Measurements from ENCODE around the gene FUZ.

The FUZ gene

DNA sequence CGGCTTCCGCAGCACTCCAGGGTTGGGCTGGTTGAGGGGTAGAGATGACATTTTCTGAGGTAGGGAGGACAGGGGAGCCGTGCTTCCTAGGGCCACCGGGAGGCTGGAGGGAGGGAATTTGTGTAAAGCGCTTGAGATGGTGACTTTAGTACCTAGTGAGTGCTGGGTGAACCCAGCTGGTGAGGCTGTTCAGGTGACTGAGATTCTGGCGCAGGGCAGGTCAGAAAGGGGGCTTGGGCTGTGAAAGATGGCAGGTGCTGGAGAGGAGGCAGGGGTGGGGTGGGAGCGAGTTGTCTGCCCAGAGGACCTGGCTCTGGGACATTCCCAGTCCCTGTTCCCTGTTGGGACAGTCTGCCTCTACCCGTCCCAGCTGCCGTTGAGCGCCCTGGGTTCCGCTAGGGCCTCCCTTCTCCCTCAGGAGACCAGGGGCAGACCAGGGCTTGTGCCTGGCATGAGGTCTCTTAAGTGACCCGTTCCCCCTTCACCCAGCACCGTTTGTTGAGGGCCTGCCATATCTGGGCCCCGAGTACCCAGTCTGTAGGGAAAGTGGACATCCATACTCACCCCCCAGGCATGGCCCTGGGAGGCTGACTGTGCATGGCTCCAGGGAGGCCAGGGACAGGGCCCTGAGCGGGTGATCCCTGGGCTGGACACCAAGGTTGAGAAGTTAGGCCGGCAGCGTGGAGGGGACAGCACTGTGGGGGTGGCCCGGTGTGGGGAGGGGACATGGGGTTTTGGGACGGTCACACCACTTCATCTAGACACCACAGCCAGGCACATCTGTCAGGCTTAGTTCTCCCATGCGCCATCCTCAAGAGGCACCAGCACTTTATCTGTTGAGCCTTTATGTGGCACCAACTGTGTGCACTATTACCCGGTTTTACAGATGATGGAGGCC is 42.8 kb upstream of the FUZ start:
- H3K27ac Mint-ChIP-seq, result peak overlapping the region in 1 of 2 donors; percentile 73
- peaks cover 16 to 17% of the 10 kb centered on the region in 2 donors for H3K4me1 Mint-ChIP-seq (ENCODE audit: low read depth in 2 of 2)
- ATAC-seq (replicated peaks) (no peak), DNase-seq (no peak)
- H3K27me3 Mint-ChIP-seq, result no peaks in the 10 kb centered on the region
- no peak overlapping the region for H3K4me3 Mint-ChIP-seq
- H3K36me3 Mint-ChIP-seq (ENCODE audit: insufficient read depth), result peaks cover 35% of the 10 kb centered on the region
- H3K9me3 Mint-ChIP-seq, result no peaks in the 10 kb centered on the region

DNA sequence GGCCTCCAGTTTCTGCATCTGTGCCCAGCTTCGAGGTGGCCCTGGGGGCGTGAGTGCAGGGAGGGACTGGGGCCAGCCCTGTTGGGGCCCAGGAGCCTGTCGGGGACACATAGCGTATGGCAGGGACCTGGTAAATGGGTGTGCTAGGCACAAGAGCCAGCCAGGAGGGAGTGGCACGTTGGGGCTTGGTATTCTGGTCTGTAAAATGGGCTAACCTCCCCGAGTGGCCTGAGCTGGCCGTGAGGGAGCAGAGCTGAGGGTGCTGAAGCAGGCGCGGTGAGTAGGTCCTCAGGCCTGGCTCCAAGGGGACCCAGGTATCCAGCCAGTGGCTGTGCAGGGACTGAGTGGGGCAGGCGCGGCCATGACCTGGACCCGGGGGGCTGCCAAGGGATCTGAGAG is 42.2 kb upstream of the FUZ start:
- Mint-ChIP-seq H3K4me1 (ENCODE audit: low read depth in 2 of 2) (peaks cover 16 to 19% of the 10 kb centered on the region in 2 donors), H3K36me3 (ENCODE audit: insufficient read depth) (peaks cover 35% of the 10 kb centered on the region), H3K4me3 (no peak overlapping the region), H3K27me3 (no peaks in the 10 kb centered on the region), H3K9me3 (no peaks in the 10 kb centered on the region), H3K27ac (peak overlapping the region in 1 of 2 donors; percentile 73)
- DNase-seq (no peak), ATAC-seq (replicated peaks) (no peak)

DNA sequence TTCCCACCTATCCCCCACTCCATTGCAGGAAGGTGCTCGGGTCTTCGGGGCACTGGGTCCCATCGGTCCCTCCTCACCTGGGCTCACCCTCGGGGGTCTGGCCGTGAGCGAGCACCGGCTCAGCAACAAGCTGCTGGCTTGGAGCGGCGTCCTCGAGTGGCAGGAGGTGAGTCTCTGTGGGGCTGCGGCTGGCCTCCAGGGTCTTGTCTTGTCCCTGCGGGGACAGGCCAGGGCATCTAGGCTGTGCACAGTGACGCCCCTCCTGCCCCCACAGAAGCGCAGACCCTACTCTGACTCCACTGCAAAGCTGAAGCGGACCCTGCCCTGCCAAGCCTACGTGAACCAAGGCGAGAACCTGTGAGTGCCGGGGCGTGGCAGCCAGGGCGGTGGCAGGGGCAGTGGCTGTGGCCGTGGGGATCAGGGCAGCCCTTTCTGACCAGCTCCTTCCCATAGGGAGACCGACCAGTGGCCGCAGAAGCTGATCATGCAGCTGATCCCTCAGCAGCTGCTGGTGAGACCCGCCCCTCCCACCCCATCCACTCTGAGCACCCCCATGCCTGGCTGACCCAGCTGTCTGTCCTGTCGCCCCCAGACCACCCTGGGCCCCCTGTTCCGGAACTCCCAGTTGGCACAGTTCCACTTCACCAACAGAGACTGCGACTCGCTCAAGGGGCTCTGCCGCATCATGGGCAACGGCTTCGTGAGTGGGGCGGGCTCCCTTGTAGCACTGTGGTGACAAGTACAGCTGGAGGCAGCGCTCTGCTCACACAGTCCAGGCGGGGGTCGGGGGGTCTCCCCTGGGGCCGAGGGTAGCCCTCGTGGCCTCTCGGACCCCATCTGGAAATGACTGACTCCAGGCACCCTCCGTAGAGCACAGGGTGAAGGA is 41.5 kb upstream of the FUZ start:
- no peak overlapping the region for H3K4me3 Mint-ChIP-seq
- ATAC-seq (replicated peaks), result no peak
- no peak for DNase-seq
- H3K27ac Mint-ChIP-seq, result peak overlapping the region in 1 of 2 donors; percentile 73
- H3K36me3 Mint-ChIP-seq (ENCODE audit: insufficient read depth), result peaks cover 32% of the 10 kb centered on the region
- peaks cover 22 to 23% of the 10 kb centered on the region in 2 donors for H3K4me1 Mint-ChIP-seq (ENCODE audit: low read depth in 2 of 2)
- H3K27me3 Mint-ChIP-seq, result no peaks in the 10 kb centered on the region
- H3K9me3 Mint-ChIP-seq, result no peaks in the 10 kb centered on the region

DNA sequence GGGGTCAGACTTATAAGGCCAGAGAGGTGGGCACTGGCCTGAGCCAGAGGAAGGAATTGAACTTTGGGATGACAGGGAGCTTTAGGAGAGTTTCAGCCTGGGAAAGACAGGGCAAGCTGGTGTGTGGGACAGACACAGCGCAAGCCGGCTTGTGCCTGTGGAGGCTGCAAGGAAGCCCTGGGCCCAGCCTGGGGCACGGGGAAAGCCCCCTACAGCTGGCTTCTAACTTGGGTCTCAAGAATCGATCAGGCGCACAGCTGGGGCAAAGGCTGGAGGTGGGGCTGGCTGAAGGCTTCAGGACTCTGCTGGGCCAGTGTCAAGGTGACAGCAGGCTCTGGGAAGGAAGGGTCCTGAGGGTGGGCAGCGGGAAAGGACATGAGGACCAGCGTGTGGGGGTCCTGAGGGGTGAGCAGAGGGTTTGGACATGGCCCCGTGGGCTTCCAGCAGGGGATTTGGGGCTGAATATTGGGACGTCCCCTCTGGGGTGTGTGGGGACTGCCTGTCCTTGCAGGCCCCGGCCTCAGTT is 40.8 kb upstream of the FUZ start:
- H3K4me3 Mint-ChIP-seq, result no peak overlapping the region
- peaks cover 27% of the 10 kb centered on the region in 2 donors for H3K4me1 Mint-ChIP-seq (ENCODE audit: low read depth in 2 of 2)
- DNase-seq (no peak), ATAC-seq (replicated peaks) (no peak)
- peaks cover 30% of the 10 kb centered on the region for H3K36me3 Mint-ChIP-seq (ENCODE audit: insufficient read depth)
- no peaks in the 10 kb centered on the region for H3K9me3 Mint-ChIP-seq
- H3K27ac Mint-ChIP-seq, result peak overlapping the region in 1 of 2 donors; percentile 12
- no peaks in the 10 kb centered on the region for H3K27me3 Mint-ChIP-seq

DNA sequence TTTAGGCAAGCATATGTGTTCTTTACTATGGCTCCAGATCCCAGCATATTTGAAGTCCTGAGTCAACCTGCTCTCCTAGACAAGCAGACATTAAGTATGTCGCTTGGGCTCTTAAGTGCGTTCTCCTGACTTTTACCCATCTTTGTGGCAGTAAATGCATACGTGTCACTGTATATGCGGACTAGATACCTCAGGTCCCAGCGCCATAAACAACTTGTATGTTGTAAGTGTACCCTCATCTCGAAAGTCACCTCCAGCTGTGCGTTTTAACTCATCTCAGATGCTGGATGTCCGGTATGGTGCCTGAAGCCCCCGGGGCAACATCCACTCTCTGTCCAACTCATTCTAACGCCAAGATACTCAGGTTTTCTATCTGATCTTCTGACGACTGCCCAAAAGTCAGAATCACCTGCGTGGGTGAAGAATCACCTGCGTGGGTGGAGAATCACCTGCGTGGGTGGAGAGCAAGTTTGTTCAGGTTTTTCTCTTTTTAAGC is 39.6 kb upstream of the FUZ start:
- H3K9me3 Mint-ChIP-seq, result no peaks in the 10 kb centered on the region
- peak overlapping the region; percentile 78 to 83 for H3K4me3 Mint-ChIP-seq
- DNase-seq, result no peak
- H3K27ac Mint-ChIP-seq, result peak overlapping the region; percentile 55 to 56
- peaks cover 22% of the 10 kb centered on the region for H3K36me3 Mint-ChIP-seq (ENCODE audit: insufficient read depth)
- no peak for ATAC-seq (replicated peaks)
- peaks cover 34 to 38% of the 10 kb centered on the region in 2 donors for H3K4me1 Mint-ChIP-seq (ENCODE audit: low read depth in 2 of 2)
- H3K27me3 Mint-ChIP-seq, result no peaks in the 10 kb centered on the region

DNA sequence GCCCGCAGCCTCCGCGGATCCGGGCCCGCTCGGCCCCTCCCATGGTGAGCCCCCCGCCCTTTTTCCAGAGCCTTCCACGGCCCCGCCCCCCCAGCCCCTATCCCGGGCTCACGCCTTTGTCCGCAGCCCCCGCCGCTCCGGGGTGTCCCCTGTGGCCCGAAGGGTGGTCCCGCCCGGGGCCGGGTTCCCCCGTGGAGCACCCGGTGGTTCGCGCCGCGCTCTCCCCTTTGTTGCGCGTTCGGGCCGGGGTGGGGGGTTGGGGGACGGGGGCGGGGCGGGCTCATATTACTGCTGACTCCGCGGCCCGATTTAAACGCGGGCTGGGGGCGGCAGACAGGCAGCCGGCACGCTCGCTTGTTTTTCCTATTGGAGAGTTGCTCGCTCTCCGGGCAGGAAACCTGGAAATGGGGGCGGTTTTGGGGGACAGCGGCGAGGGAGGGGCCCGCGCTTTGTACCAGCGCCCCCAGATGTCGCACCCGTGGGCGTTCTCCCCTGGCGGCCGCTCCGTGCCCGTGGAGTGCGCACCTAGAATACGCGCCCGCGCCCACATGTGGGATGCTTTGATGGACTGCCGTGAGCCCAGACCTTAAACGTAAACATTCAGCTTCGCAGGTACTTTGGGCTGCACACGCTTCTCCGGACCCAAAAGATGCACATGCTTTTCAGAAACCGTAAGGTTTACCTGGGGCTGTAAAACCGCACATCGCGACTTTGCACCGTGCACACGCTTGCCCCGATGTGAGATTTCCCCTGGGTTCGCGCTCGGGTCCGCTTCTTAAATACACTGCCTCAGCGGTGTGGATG is 38.6 kb upstream of the FUZ start:
- DNase-seq, result no peak
- Mint-ChIP-seq H3K27ac (peak overlapping the region in 1 of 2 donors; percentile 55), H3K4me1 (ENCODE audit: low read depth in 2 of 2) (peaks cover 34 to 38% of the 10 kb centered on the region in 2 donors), H3K27me3 (no peaks in the 10 kb centered on the region), H3K4me3 (peak overlapping the region; percentile 78 to 83), H3K36me3 (ENCODE audit: insufficient read depth) (peaks cover 19% of the 10 kb centered on the region), H3K9me3 (no peaks in the 10 kb centered on the region)
- no peak for ATAC-seq (replicated peaks)

DNA sequence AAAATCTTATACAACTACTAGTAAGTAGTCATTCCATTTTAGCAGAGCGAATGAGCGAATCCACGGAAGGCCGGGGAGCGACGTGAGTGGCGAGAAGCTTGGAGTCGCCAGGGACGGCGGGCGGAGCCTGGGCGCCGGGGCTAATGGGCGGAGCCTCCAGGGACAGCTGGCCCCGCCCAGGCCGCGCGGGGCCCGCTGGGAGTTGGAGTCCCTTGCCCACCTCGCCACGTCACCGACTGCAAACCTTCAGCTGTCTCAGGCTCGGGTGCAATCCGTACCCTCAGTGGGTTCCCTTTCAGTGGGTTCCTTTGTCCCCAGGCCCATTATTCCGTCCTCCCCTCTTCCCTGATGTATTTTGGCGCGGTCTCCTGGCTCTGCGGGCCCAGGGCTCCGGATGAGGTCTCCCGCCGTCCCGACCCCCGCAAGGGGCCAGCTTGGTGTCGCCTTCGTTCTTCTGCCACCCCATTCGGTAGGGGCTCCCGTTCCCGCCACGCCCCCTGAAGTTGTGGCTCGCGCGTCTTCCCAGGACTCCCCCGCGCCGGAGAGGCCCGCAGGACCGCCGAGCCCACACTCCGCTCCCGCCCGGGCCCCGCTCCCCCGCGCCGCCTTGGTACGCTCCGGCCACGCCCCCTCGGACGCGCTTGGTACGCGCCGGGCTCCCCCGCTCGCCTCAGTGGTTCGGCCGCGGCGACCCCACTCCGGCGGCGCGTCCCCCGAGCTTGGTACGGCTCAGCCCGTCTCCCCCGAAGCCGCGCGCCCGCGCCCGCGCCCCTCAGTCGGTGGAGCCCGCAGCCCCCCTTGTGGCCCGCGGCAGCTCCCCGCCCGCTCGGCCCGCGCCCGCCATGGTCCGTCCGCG is 37.6 kb upstream of the FUZ start, which contains the start of gene PTOV1:
PTOV1 (plus strand) TSS at position 673 of the 856 bp plus-strand sequence.
- Mint-ChIP-seq H3K27ac (peak within 1 kb of the TSS; percentile 94 to 96), H3K4me3 (peak within 1 kb of the TSS; percentile 87 to 89), H3K4me1 (ENCODE audit: low read depth in 2 of 2) (peaks cover 34 to 38% of the 10 kb centered on the region in 2 donors), H3K36me3 (ENCODE audit: insufficient read depth) (peaks cover 17% of the 10 kb centered on the region), H3K27me3 (no peaks in the 10 kb centered on the region), H3K9me3 (no peaks in the 10 kb centered on the region)
- DNase-seq (peak; percentile 88 to 91 (median 89)), ATAC-seq (replicated peaks) (peak; percentile 86)

DNA sequence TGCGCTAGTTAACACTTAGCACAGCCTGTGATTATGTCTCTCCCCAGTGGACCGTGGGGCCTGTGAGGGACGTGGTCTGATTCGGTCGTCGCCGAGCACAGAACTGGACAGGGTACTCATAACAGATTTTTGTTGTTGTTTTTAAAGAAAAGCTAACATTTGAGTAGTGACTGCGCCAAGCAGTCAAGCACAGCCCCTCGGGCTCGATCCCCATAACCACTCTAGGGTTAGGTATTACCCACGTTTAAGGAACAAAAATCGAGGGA is 37.1 kb upstream of the FUZ start:
- ATAC-seq (replicated peaks) (no peak), DNase-seq (no peak)
- H3K4me3 Mint-ChIP-seq, result peak overlapping the region; percentile 87 to 89
- H3K36me3 Mint-ChIP-seq (ENCODE audit: insufficient read depth), result peaks cover 12% of the 10 kb centered on the region
- H3K4me1 Mint-ChIP-seq (ENCODE audit: low read depth in 2 of 2), result peaks cover 34 to 35% of the 10 kb centered on the region in 2 donors
- H3K9me3 Mint-ChIP-seq, result no peaks in the 10 kb centered on the region
- H3K27ac Mint-ChIP-seq, result peak overlapping the region; percentile 94 to 96
- H3K27me3 Mint-ChIP-seq, result no peaks in the 10 kb centered on the region

DNA sequence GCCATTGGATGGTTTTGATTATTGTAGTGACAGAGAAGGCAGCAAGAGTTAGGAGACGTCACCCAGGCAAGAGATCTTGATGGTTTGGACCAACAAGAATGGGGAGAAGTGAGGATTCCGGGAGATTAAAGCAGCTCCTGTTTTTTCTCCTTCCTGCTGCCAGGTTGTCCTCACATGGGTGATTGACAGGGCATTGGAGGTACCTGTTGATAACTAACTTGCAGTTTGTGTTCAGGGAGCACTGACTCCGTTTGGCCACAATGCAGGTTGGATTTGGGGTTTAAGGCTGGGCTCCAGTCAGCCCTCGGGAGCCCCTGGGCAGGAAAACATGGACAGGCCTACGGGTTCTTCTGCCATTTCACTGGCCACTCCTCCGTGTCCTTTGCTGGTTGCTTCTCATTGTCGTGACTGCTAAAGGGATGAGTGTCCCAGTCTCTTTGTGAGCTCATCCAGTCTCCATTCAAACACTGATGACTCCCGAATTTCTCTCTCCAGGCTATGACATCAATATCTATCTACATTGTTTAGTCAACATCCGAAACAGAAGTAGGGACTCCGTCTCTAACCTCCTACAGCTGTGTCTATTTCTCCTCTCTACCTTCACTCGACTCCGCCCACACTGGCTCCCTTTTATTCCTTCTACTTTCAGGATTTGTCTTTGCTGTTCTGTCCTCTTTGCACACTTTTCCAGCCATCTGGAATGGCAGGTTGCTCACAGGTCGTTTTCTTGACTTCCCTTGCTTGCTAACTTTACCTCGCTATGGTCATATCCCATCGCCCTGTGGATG is 36.5 kb upstream of the FUZ start:
- no peak for DNase-seq
- Mint-ChIP-seq H3K4me3 (peak overlapping the region; percentile 87 to 89), H3K4me1 (ENCODE audit: low read depth in 2 of 2) (peaks cover 34 to 35% of the 10 kb centered on the region in 2 donors), H3K9me3 (no peaks in the 10 kb centered on the region), H3K36me3 (ENCODE audit: insufficient read depth) (peaks cover 10% of the 10 kb centered on the region), H3K27me3 (no peaks in the 10 kb centered on the region), H3K27ac (peak overlapping the region; percentile 94 to 96)
- no peak for ATAC-seq (replicated peaks)

DNA sequence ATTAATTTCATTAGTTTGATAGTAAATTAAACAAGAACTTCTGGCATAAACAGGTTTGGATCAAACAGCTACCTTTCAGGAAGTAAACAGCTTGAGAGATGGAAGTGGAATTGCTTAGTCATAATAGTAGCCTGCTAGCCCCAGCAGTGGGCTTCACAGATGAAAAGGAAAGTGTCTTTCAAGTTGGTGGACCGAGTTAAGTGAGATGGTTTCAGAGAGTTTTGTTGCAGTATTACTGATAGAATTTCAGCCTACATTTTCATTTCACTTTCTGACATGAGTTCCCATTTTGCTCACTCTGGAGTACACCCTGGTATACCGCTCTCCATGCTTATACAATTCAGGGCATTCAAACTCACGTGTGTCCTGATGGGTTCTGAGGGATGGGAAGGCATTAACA is 35.8 kb upstream of the FUZ start:
- H3K9me3 Mint-ChIP-seq, result no peaks in the 10 kb centered on the region
- no peaks in the 10 kb centered on the region for H3K27me3 Mint-ChIP-seq
- H3K4me1 Mint-ChIP-seq (ENCODE audit: low read depth in 2 of 2), result peaks cover 32 to 33% of the 10 kb centered on the region in 2 donors
- ATAC-seq (replicated peaks) (no peak), DNase-seq (no peak)
- no peak overlapping the region for H3K27ac Mint-ChIP-seq
- peaks cover 10% of the 10 kb centered on the region for H3K36me3 Mint-ChIP-seq (ENCODE audit: insufficient read depth)
- peak overlapping the region; percentile 34 to 49 for H3K4me3 Mint-ChIP-seq

DNA sequence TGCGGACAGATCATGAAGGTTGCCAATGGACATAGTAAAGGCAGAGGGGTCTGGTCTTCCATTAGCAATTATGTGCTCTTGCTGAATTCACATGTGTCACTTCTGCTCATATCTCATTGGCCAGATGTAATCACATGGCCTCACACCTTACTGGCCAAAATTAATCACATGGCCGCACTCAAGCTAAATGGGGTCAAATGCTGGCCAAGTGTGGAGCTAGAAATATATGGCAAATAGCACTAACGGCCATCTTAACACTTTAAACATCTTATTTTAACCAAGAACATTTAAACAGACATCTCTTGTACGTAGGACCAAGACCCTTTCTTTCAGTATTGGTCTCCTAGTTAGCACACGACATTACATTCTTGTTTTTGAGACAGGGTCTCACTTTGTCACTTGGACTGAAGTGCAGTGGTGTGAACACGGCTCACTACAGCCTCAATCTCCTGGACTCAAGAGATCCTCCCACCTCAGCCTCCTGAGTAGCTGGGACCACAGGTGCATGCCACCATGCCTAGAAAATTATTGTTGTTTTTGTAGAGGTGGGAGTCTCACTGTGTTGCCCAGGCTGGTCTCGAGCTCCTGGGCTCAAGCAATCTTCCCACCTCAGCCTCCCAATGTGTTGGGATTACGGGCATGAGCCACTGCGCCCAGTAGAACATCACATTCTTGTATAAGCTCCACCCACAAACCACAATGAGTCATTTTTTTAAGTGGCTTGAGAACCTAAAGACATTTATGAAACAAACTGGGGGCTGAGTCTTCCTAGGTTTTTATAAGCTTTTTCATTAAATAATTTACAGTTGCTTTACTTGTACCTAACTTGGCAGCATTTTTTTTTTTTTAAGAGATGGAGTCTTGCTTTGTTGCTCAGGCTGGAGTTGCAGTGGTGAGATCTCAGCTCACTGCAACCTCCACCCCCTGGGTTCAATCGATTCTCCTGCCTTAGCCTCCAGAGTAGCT is 34.9 kb upstream of the FUZ start:
- H3K4me3 Mint-ChIP-seq, result peak overlapping the region in 1 of 2 donors; percentile 31
- peaks cover 10% of the 10 kb centered on the region for H3K36me3 Mint-ChIP-seq (ENCODE audit: insufficient read depth)
- no peaks in the 10 kb centered on the region for H3K9me3 Mint-ChIP-seq
- no peak for DNase-seq
- no peaks in the 10 kb centered on the region for H3K27me3 Mint-ChIP-seq
- no peak overlapping the region for H3K27ac Mint-ChIP-seq
- H3K4me1 Mint-ChIP-seq (ENCODE audit: low read depth in 2 of 2), result peaks cover 28 to 30% of the 10 kb centered on the region in 2 donors
- ATAC-seq (replicated peaks), result no peak

All from effector memory CD8-positive, alpha-beta T cell (primary cell).